GM12801 (cell line): Measurements from ENCODE around the gene SPATA31C1.

ENCODE experiments used
- TF ChIP-seq, protein P1 (sequence below): IDR thresholded peaks from one replicate; pipeline ENCODE4 v1.5.1; 2011; ENCODE audit warnings: control low read depth; ENCODE audit not compliant: insufficient read length; ENCODE audit errors: extremely low read depth

SPATA31C1 gene

GRCh38 chr9:87887661-87888480 is 29.9 kb upstream of the SPATA31C1 start:
- TF ChIP-seq, protein P1, sequence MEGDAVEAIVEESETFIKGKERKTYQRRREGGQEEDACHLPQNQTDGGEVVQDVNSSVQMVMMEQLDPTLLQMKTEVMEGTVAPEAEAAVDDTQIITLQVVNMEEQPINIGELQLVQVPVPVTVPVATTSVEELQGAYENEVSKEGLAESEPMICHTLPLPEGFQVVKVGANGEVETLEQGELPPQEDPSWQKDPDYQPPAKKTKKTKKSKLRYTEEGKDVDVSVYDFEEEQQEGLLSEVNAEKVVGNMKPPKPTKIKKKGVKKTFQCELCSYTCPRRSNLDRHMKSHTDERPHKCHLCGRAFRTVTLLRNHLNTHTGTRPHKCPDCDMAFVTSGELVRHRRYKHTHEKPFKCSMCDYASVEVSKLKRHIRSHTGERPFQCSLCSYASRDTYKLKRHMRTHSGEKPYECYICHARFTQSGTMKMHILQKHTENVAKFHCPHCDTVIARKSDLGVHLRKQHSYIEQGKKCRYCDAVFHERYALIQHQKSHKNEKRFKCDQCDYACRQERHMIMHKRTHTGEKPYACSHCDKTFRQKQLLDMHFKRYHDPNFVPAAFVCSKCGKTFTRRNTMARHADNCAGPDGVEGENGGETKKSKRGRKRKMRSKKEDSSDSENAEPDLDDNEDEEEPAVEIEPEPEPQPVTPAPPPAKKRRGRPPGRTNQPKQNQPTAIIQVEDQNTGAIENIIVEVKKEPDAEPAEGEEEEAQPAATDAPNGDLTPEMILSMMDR: no peak

- TF ChIP-seq, protein P1: no peak
Observed at GRCh38 chr9:87888501-87888900, 29.3 kb upstream of the SPATA31C1 start.

GRCh38 chr9:87889065-87889881 is 28.5 kb upstream of the SPATA31C1 start:
- TF ChIP-seq, protein P1: no peak

- TF ChIP-seq, protein P1: no peak
Observed at GRCh38 chr9:87889882-87890252, 27.9 kb upstream of the SPATA31C1 start.

- TF ChIP-seq, protein P1: no peak
Observed at GRCh38 chr9:87890837-87891236, 26.9 kb upstream of the SPATA31C1 start.

- TF ChIP-seq, protein P1: no peak
Observed at GRCh38 chr9:87891754-87892153, 26.0 kb upstream of the SPATA31C1 start.

DNA sequence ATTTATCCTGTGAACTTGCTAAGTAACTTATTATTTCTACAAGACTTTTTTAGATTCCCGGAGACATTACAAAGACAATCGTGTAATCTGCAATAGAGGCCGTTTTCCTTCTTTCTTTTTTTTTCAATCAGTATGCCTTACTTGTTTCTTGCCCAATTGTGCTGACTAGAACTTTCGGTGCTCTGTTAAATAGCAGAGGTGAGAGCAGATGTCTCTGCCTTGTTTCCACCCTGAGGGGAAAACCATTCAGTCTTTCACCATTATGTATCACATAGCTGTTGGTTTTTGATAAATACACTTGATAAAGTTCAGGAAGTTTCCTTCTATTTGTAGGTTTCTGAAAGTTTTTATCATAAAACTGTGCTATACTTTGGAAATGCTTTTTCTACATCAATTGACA is 24.8 kb upstream of the SPATA31C1 start:
- TF ChIP-seq, protein P1: no peak
